ENCODE measurements around the gene ZSCAN32.

- TF ChIP-seq EZH2phosphoT487 (IDR thresholded peaks at IDR 0.05; ENCODE audit: insufficient read depth, low read depth) (no peak), EZH2 (IDR thresholded peaks at IDR 0.05; ENCODE audit: insufficient read depth, poor library complexity, severe bottlenecking) (no peak)
Measured at GRCh38 chr16:3408561-3409197, 7.9 kb upstream of the ZSCAN32 start.
